ENCODE results near the gene GGN.
"Not testable (repeated sequence)": the region's sequence is repeated elsewhere in the genome, so short reads cannot be mapped to it uniquely, and the experiment has no call there.

Gene GGN

DNA sequence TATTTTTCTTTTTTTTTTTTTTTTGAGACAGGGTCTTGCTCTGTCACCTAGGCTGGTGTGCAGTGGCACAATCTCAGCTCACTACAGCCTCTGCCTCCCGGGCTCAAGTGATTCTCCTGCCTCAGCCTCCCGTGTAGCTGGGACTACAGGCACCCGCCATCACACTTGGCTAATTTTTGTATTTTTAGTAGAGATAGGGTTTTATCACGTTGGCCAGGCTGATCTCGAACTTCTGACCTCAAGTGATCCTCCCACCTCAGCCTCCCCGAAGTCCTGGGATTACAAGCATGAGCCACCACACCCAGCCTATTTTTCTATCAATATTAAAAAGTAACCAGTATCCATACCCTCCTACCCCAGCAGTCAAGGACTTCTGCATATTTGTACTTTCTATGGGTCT, 22.6 kb upstream of the GGN start:
- DNase-seq = not testable (repeated sequence)

DNA sequence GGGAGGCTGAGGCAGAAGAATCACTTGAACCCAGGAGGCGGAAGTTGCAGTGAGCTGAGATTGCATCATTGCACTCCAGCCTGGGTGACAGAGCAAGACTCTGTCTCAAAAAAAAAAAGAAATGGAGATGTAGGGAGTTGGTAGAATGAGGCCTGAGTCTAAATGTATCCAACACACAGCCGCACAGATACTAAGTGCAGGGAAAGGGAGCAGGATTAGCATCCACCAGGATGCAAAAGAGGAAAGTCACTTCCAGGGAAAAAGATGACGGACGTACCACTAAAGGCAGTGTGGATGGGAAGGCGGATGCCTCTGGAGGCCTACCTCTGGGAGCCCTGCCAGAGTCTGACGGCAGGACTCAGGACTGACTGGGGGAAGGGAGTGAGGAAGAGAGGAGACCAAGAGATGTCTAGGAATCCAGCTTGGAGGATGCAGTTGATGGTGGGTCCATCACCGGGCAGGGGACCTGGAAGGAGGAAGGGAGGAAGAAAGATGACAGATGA, 21.8 kb upstream of the GGN start:
- no peak for DNase-seq

DNA sequence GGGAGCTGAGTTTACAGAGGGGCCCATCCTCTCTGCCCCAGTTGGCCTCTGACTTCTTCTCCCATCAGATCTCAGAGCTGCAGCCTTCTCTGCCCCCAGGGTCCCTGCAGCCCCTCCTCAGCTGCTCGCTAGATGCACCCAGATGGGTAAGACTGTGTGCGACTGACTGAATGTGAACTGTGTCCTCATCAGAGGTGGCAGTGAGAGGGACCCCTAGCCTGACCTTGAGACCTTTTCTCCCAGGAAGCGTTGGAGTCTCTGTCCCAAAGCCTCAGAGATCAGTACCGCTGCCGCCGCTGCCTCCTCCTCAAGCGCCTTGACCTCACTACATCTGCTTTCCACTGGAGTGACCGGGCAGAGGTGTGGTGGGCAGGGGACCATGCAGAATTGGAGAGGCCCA, 17.4 kb upstream of the GGN start:
- DNase-seq = no peak

DNA sequence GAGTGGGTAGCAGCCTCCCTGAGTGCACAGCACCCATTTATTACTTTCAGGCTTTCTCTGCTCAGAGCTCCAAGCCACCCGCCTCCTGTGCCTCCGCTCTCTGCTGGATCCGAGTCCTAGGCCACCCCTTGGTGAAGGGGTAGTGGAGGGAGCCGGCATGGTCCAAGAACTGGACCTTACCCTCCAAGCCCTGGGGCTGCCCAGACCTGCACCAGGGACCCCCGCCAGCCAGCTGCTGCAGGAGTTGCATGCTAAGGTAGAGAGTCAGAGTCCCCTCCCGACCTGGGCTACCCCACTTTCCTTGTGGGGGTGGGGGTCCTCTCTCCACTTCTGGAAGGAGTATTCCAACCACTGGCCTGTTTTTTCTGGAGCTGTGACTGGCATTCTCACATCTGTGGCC, 17.0 kb upstream of the GGN start:
- no peak for DNase-seq

DNA sequence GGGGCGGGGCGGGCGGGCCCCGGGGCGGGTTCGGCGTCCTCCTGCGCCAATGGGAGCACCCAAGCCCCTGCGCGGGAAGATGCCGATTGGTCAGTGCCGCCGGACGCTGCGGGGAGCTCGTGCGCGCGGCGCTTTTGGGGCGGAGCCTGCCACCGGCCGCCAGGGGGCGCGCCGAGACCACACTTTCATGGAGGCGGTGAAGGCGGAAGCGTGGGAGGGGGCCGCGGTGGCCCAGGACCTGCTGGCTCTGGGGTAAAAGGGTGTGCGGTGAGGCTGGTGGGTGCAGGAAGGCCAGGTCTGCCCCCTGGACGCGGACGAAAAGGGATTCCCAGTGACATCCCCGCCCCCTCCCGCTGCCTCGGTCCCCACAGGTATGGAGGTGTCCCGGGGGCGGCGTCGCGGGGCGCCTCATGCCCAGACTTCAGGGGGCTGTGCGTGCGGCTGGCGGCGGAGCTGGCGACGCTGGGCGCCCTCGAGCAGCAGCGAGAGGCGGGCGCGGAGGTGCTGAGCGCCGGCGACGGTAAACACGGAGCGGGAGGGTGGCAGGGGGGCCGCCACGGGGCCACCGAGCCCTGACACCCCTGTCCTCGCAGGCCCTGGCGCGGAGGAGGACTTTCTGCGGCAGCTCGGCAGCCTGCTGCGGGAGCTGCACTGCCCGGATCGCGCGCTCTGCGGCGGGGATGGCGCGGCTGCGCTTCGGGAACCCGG, 15.3 kb upstream of the GGN start, which contains the start of gene FAM98C:
Gene FAM98C, plus strand, starts transcription at position 127 of the 708 bp plus-strand sequence. Its CDS starts 61 bp downstream, at position 188.
- DNase-seq = peak; percentile 96

DNA sequence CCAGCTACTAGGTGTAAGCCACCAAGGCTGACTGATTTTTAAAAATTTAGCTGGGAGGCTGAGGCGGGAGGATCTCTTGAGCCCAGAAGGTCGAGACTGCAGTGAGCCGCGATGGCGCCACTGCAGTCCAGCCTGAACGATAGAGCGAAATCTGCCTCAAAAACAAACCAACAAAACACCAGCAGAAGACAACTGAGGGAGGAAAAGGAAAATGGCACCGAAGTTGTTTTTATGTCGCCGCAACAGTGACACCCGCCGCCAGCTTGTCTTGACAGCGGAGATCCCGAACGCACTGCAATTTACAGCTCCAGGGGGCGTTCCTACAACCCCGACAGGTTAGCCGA, 14.8 kb upstream of the GGN start:
- DNase-seq = no peak

DNA sequence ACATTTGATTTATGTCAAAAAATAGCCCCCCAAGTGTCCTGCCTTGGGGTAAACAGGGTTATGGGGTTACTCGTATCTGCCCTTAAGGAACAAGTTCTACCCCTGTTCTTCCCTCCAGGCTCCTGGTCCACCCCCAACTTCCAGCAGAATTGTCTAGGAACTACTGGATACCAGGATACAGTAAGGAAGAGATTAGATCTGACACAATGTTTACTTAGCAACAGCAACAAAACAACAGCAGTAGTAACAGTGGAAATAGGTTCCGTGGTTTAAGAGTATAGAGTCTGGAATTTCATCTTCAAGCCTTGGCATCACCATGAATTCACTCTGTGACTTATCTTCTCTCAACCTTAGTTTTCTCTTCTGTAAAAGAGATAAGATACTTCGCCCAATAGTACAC, 13.3 kb upstream of the GGN start:
- DNase-seq = no peak

DNA sequence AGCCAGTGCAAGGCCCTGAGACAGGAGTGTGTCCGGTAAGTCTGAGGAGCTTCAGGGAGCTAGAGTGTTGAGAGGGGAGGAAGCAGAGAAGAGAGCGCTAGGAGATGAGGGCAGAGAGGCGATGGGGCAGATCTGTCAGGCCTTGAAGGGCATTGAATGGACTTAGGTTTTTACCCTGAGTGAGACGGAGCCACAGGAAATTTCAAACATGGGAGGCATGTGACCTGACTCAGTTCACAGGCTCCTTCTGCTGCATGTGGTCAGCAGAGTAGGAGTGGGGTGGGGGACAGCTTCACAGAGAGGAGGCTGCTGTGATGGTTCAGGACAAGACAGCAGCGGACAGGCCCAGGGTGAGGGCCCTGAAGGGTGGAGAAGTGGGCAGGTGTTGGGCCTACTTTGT, 12.5 kb upstream of the GGN start:
- DNase-seq = no peak

DNA sequence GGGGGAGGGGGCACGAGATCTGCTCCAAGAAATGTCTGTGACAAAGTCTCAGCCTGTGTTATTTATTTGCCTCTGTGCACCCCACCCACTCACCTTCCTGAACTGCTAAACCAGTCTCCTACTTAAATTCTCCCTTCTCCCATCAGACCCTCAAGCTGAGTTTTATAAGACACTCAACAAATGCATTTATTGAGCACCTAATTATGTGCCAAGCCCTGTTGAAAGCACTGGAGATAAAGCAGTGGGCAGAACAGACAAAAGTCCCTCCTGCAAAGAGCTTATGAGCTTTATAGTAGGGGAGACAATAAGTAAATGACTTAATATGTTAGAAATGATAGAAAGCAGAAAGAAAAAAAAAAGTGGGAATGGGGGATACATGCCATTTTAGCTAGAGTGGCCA, 11.7 kb upstream of the GGN start:
- DNase-seq = no peak

DNA sequence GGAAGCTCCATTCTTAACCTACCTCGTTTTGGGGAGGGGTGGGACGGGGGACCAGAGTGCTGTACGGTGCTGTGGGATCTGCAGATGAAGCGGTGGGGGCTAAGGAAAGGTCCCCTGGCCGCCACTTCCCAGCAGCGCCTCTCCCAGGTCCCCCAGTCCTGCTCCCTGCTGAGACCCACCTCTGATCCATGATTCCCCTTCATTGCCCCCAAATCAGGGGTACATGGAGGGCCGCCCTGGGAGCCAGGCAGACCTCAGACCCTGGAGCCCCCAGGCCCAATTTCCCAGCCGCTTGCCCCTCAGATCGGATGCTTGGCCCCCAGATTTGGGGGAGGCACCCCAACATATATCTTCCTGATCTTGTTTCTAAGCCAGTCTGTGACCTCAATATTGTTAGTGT, 11.2 kb upstream of the GGN start:
- no peak for DNase-seq

DNA sequence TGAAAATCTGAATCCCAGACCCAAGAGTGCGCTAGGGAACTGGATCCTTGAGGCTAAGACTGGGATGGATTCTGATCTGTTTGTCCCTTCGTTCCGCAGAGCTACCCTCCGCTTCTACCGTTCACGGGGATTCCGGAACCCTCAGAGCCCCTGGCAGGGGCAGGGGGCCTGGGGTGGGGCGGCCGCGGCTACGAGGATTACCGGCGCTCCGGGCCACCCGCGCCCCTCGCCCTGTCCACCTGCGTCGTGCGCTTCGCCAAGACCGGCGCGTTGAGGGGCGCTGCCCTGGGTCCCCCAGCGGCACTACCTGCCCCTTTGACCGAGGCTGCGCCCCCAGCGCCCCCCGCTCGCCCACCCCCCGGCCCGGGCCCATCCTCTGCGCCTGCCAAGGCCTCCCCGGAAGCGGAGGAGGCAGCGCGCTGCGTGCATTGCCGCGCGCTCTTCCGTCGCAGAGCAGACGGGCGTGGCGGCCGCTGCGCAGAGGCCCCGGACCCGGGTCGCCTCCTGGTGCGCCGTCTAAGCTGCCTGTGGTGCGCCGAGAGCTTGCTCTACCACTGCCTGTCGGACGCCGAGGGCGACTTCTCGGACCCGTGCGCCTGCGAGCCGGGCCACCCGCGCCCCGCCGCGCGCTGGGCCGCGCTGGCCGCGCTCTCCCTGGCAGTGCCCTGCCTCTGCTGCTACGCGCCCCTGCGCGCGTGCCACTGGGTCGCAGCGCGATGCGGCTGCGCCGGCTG, 7.7 kb upstream of the GGN start:
- DNase-seq = no peak

DNA sequence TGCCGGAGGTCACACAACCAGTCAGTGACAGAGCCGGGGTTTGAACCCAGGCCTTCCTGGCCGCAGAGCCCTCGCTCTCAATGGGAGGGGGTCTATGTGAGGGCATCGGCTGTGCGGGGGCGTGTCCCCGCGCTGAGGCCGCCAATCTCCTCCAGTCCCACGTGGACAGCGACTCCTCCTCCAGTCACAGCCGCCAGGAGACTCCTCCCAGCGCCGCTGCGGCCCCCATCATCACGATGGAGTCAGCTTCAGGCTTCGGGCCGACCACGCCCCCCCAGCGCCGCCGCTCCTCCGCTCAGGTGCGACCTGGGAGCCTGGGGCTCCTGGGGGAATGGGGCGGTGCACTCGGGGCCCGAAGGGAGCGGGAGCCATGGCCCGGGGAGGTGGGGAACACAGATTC, 6.7 kb upstream of the GGN start:
- DNase-seq = peak; percentile 52

DNA sequence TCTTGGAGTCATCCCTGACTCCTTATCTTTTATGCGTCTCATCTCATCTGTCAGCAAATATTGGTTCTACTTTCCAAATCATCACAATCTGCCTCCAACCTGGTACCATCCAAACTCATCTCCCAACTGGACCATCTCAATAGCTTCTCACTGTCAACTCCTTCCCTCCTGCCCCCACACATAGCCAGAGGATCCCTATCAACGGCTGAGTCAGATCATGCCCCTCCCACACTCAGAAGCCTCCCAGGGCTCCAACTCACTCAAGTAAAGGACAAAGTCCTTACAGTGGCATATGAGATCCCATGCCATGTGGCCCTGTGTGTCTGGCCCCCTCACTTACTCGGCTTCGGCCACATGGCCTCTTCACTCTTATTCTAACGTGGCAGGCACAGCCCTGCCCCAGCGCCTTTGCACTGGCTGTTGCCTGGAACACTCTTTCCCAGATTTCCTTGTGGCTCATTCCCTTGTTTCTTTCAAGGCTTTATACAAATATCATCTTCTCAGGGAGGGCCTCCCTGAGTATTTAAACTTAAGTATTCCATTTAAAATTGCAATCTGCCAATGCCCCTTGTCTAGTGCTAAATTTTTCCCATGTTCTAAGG, 5.0 kb upstream of the GGN start:
- no peak for DNase-seq

DNA sequence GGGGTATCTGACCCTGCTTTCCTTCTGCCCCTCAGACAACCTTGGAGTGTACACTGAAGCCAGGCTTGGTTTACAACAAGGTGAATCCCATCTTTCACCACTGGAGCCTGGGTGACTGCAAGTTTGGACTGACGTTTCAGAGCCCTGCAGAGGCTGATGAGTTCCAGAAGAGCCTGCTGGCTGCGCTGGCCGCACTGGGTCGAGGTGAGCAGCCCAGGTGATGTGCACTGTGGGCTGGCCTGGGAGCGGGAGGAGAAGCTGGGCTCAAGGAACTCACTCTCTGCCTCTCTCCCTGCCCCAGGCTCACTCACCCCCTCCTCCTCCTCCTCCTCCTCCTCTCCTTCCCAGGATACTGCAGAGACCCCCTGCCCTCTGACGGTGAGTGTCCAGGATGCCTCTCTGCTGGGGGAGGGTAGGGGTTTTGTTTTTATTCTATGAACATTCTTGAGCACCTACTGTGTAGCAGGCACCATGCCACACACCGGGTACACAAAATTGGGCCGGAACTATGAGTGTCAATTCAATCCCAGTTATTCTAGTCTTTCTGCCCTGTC, 4.2 kb upstream of the GGN start:
- DNase-seq = no peak

DNA sequence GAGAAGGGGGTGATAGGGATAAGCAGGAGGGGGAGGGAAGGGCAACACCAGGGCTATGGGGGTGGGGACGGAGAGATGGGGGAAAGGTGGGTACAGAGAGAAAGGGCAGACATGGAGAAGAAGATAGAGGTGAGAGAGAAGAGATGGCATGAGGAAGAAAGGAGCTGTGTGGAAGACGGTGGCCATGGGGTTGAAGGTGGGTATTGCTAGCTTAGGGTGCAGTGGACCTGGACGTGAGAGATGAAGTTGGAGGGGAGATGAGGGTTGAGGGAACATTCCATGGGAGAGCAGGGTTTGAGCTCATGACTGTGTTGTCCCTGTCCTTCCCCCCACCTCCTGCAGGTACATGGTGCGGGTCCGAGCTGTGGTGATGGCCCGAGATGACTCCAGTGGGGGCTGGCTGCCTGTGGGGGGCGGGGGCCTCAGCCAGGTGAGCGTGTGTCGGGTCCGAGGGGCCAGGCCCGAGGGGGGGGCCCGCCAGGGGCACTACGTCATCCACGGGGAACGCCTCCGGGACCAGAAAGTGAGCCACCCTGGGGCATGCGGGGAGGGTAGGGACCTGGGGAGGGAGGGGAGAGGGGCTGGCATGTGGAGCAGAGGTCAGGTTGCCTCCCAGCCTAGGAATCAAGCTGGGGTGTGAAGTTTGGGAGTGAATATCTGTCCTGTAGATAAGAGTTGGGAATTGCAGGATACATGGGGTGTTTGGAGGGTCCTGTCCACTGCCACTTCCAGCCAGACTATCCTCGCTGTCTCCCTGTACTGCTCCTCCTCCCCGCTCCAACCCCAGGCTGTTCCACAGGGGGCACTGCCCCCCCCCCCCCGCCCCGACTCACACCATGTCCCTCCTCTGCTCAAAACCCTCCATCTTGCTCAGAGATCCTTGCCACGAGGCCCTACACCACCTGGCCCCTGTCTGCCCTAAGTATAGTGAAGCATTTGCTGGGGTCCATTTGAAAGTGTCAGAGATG, 2.4 kb upstream of the GGN start:
- DNase-seq = no peak

DNA sequence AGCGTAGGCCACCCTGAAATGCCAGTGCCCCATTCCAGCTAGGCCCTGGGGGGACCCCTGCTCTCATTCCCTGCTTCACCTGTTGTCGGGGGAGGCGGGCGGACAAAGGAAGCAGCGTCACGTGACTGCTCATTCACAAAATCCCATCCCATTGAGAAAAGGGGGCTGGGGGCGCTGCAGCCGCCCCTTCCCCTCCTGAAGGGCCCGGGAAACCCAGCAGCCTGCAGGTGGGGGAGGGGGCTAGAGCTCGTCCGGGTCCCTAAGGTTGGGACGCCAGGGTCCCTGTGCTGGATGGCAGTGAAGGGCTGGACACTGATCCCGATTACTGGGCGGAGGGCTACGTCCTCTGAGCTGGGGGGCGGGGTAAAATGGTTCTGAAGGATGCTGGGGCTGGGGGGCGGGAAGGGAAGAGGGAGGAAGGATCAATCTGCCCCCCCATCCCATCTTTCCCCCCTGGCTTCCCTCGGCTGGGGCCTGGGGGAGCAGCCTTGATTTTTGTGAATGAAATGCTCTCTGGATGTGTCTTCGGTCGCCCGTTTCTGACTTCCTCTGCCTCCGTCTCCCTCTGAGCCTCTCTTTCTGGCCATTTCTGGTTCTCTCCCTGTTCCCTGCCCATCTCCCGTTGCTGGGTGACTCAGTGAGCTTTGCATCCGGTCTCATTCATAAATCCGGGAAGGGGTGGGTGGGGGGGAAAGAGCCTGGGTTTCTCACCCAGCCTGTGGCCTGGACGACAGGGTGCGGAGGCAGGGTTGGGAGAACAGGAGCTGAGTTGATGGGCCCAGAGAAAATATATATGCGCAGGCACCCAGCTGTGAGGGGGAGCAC, 1.5 kb upstream of the GGN start:
- no peak for DNase-seq

DNA sequence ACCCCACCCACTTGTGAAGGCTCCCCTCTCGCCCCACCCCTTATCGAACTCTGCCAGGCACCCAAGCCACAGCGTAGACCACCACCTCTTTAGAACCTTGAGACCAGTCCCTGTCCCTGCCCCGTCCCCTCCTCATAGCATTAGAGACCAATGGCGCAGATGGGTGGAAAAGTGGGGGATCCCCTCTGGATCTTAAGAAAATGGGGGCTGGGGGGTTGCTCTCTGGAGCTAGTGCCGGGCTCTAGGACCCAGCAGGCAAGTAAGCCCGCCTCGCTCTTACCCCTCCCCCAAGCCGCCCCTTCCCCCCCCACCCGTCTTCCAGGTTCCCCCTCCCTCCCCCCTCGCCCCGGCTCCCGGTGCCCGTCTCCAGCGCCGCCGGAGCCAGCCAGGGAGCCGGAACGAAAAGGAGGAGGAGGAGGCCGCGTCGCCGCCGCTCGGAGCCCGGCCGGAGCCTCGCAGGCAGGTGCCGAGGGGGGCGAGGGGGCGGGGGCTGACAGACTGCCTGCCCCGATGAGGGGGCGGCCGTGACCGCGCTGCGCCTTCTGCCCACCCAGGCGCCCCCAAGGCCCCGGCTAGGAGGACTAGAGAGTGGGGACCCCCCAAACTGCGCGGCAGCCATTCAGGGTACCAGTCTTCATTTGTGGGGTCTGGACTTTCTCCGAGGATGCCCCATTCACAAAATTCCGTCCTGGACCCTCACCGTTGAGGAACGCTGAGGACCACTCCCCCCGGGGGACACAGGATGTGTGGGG, 691 bp upstream of the GGN start, which contains the start of gene SPRED3:
Gene SPRED3, plus strand, starts transcription at position 349 of the 752 bp plus-strand sequence. CDS start 1,606 bp downstream, outside the sequence.
- no peak for DNase-seq

DNA sequence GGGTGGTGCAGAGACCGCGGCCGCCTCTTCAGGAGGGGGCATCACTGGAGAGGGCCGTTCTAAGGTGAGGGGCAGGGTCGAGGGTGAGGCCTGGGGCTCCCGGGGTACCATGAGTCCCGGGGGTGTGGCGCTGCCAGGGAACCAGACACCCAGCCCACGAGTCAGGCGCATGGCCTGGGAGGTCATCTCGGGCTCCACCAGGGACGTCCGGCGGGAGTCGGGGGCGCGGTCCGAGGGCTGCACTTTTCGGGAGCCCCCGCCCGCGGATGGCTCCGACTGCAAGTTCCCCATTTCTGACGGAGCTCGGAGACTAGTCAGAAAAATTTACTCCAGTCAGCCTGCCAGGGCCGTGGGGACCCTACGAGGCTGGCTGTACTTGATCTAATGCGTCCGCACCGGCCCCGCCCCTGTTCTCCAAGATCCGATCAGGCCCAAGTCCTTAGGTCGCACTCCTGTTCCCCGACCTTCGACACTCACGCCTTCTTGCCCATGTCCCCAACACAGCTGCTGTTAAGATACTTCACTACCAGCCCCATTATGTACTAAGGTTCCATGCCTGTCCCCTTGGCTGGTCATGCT, 774 bp downstream of the GGN start:
- DNase-seq = no peak

DNA sequence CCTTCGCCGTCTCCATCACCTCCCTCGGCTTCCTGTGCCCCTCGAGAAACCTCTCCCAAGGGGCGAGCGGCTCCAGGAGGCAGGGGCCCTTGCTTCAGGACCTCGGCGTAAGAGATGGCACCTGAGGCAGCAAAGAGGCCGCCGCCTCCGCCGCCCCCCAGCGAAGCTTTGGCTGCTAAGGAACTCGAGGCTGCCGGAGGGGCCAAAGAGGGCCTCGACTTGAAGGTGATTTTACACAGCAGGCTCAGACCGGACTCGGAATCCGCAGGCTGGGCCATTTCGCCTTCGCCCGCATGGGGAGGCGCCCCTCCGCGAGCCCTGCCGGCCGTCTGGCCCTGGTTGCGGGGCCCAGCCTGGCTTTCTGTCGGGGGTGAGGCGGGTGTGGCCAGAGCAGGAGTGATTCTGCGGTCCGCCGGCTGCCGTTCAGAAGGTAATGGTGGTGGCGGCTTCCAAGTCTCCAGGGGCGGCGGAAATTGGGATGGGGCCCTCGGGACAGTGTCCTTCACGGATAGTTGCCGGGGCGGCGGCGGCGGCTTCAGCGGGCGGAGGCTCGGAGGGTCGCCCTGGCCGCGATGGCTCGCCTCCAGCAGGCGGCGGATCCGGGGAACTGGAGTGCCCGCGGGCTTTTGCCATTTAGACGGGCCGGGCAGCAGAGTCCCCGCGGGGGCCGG, 1.4 kb downstream of the GGN start:
- DNase-seq = no peak

DNA sequence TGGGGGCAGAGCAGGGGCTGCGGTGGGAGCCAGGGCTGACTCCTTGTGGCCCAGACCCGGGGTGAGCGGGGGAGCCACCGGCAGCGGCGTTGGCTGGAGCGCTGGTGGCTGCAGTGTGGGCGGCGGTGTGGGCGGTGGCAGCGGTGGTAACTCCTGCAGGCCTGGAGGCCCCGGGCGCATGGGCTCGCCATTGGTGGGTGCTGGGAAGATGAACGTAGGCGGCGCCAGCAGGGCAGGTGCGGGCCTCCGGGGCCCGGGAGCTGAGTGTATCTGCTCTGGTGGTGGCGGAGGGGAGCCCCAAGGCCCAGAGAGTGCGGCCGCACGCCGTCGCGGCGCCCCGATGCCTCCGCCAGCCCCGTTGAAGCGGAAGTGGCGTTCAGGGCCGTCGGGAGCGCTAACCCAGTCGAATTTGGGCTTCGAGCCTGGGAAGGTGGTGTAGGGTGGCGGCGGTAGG, 2.0 kb downstream of the GGN start:
- DNase-seq = no peak
